GM21381 (cell line): ENCODE data around the gene ANKRD22.

Source experiments
- ATAC-seq: cut with Tn5 transposase; IDR thresholded peaks from one replicate; pipeline ENCODE4 v1.9.1; 2021; ENCODE audit warnings: mild to moderate bottlenecking, moderate library complexity; ENCODE audit not compliant: unreplicated experiment

ANKRD22 gene

DNA sequence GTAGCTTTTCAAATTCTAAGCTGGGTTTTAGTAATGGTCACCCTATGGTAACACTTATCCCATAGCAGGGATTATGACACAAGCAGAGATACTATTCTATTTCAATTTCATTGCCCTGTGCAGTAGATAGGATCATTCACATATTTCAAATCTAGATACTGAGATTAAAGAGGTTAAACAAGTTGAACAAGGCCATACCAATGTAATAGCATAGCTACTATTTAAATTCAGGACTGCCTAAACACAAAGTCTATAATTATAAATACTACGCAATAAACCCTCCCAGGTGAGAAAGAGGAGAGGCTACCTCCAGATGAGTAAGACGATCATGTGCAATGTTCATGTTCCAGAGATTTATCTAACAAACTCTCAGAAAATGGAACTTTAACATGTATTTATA, 48.0 kb downstream of the ANKRD22 start:
- no peak for ATAC-seq

DNA sequence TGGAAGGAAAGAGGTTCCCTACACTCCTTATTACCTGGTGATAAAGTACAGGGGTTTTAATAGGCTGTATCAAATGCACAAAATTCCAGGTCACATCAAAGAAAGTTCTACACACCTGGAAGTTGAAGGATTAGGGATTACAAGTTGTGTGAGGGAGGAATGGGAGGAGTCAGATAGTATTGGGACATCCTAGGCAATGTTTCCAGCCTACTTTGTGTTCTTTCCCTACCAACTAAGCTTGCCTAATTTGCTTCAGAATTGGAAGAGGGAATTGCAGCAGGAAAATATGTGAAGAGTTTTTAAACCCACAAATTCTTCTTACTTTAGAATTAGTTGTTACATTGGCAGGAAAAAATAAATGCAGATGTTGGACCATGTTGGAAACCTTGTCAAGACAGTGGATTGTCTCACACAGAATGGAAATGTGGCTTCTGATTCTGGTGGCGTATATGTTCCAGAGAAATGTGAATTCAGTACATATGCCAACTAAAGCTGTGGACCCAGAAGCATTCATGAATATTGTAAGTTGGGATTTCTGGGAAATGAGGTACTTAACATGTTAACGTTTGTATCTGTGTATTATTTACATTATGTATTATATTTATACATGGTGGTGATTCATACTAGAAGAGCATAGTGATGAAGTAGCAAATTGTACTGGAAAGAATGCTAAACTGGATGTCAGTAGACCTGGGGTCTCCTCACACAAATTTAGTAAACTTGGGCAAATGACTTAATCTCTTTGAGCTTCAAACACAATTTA, 48.9 kb downstream of the ANKRD22 start, which contains the start of gene LIPM:
Gene LIPM, plus strand, starts transcription at position 208 of the 763 bp plus-strand sequence. Its CDS starts 167 bp downstream, at position 375.
- ATAC-seq, result no peak

DNA sequence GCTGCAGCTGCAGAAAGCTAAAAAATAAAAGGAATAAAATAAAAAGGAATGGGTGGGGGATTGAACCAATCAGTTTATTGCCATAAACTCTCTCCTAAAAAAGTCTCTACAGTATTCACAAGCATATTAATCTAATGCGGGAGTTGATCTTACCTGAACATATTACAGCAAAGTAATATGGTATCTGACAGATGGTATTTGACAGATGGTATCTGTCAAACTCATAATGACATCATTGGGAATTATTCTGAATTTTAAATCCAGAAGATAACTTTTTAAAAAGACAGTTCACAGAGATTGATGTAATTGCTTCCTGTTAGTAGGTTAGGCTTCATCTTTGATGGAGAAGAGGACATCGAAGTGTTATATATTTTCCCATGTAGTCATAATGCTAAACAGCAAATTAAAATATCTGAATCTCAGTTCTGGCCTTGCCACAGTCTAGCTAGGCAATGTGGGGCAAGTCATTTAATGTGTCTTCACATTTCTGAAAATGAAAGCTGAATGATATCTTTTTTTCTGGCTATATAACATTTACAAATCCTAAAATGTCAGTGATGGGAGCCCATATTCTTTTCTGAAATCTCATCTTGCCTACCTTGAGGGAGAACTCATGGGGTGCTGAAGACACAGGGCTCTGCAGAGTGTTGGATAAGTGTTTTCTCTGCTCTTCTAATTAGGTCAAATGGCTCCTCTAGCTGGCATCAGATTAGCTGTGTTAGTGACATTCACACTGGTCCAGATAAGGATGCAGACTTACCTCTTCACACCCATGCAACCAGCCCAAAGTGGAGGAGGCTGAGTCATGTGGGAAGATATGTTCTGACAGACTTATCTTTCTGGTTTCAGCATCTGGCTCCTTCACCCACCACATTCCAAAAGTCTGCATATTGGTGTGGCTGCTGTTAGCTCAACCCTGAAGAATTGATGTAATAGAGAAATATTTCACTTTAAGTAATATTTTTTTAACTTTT, 51.2 kb downstream of the ANKRD22 start:
- ATAC-seq, result no peak

DNA sequence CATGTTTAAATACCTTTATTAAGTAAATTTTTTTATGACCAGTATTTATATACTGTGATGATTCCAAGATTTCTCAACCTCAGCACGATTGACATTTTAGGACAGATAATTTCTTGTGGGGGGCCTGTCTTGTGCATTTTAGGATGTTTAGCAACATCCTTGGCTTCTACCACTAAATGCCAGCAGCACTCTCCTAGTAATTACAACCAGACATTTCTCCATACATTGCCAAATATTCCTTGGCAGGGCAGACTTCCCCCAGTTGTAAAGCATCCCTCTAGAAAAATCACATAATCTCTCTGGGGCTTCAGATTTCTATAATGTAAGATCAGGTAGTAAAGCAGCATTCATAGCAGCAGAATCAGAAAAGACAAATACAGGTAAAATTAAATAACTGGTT, 56.9 kb downstream of the ANKRD22 start:
- ATAC-seq, result no peak

DNA sequence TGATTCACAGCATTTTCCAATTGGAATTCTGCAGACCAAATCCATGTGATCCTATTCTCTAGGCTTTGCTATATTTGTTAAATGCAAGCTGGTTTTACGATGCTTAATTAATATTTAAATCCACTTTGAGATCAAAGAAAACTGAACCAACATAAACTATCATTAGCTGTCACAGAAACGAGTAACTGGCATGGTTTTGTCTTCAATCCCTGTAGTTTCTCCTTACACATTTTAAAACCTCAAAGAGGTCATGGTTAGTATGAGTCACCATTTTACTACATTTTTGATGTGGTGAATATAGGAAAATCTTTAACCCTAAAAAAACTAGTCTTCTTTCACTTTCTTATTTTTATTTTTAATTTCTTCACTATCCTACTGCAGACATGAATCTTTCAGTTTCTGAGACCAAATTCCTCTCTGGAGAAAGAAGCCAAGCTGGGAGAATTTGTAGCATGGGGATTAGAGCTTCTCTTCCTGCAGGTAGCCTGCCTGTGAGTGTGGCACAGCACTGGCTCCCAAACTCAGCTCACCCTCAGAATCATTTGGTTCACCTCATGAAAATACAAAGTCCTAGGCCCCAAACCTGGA, 57.8 kb downstream of the ANKRD22 start:
- no peak for ATAC-seq

DNA sequence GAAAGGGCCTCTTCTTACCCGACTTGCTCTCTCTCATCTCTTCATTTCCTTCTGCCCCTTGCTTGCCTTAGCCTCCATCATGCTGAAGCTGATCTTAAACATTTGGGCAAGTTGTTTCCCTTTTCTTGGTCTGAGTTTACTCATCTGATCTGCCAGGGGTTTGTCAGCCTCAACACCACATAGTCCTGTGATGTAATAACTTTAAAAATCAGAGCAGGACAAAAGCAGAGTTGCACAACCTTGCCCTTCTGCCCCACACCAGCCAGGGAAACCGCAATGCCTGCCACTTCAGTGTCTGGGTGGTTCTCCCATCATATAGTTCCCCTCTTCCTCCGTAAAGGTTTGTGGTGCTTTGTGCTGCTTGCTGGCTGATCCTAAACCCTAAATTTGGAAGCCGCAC, 59.0 kb downstream of the ANKRD22 start:
- no peak for ATAC-seq

DNA sequence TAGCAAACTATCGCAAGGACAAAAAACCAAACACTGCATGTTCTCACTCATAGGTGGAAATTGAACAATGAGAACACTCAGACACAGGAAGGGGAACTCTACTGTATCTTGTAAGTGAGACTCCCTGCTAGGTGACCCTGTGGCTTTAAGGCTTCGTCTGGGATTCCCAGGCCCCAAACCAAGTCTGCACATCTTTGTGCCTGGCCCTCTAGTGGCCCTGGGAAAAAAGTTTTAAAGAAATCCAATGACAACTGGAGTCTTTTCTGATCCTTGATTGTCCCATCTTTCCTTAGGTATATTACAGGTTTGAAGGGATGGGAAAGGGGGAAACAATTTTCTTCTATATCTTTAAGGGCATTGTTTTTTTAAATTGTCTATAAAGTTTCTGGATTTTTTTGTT, 59.7 kb downstream of the ANKRD22 start:
- ATAC-seq, result no peak

DNA sequence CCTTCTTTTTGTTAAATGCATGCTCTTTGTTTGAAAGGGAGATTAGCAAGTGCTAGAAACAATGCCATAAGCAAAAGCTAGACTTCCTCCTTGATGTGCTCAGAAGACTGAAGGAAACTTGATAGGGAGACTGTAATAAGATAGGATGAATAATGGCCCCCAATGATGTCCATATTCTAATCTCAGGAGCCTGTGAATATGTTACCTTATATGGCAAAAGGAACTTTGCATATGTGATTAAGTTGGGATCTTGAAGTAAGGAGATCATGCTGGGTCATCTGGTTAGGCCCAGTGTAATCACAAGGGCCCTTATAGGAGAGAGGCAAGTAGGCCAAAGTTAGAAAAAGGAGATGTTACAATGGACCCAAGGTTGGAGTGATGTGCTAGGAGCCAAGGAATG, 62.7 kb downstream of the ANKRD22 start:
- no peak for ATAC-seq

DNA sequence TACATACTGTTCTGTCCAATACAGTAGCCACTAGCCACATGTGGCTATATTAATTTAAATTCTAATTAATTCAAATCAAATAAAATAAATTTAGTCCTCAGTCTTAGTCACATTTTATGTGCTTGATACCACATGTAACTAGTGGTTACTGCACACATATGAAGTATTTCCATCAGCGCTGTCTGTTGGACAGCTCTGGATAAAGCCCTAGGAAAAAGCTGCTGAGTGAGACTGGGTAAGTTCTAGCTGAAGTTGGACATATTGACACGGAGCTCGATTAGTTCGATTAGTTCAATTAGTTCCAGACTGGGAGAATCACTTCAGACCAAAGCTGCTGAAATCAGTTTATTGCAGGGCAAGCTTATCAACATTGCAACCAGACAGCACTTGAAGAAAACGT, 64.2 kb downstream of the ANKRD22 start:
- ATAC-seq, result no peak

DNA sequence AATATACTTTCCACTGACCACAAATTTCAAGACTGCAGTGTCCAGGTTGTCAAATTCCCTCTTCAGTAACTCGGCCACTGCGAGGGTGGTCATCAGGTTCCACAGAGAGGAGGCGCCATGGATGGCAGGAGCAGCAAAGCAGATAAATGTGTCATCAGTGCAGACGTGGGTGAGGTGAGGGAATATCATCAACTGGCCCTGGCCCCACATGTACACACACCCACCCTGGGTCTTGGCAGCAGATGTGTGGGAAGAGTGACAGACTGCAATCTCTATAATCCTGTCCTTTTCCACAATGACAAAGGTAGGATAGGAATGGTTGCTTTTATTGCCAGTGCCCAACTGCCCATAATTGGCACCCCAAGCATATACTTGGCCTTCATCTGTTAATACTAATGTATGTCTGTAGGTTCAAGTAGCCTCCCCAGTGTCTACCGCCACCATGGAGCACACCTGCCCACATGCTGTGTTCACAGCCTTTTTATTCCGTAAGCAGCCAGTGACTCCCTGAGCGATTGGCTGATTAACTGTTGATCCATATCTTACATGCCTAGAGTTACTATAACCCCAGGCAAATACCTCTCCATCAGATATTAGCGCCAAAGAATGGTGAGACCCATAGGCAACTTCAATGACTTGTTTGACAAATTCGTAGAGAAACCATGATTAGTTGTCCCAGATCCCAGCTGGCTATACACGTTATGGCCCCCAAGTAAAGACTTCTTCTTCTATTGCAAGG, 65.4 kb downstream of the ANKRD22 start:
- no peak for ATAC-seq

DNA sequence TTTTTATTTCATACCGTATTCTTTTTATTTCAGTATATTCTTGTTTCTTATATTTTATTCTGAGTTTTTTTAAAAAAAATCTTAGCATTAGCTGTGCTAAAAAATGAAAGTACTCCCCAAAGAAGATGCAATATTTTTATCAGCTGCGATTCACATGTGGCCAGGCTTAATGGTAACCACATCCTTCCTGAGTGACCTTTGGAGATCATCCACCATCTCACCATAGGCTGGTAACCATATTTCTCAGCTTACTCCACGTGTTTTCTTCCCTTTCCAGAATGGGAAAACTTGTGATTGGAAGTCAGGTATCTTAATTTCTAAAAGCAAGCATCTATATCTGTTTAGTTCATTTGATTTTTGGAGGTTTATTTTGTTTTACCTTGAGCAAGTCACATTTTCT, 67.9 kb downstream of the ANKRD22 start:
- no peak for ATAC-seq

DNA sequence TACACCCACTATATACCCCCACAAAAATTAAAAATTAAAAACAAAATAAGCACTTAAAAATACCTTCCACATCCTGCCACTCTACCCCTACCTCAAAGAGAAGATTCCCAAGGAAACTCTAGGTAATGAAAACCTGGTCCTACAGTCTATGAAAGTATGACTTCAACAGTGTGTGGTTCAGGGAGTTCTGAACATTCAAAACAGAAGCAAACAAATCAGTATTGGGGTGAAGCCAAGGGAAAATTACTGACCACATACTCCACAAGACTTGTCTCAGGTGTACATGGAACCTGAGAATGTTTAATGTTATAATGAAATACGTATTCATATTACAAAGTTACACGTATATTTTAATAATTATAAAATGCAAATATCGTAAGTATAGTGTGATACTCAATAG, 69.4 kb downstream of the ANKRD22 start:
- ATAC-seq, result no peak

DNA sequence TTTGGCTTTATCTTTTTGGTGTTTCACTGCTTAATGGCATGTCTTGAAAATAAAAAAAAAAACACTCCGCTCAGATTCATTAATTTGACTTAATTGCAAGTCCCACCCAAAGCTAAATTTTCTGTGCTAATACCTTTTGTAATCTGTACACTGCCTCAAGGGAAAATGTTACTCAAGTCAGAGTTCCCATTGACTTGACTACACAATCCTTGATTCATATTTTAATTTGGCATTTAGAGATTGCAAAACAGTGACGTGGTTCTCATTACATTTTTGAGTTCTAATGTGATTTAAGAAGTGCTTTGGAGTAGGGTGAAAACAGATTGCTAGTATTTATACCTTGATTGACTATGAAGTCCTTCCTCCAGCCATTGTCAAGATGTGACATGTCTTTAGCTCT, 70.4 kb downstream of the ANKRD22 start:
- ATAC-seq, result no peak
